Astrocyte (in vitro differentiated cells and primary cell): Measurements from ENCODE around the gene FZD2.

Experiments
- EZH2 ChIP-seq: IDR thresholded peaks from 2 replicates; pipeline ENCODE4 v1.6.1; 2012; ENCODE audit warnings: mild to moderate bottlenecking, low read length, inconsistent platforms; ENCODE audit not compliant: insufficient read depth
- TF ChIP-seq, protein P1 (sequence below): IDR thresholded peaks from 2 replicates; pipeline ENCODE4 v1.5.1; 2011; ENCODE audit warnings: low read depth, mild to moderate bottlenecking, inconsistent platforms, low read length, moderate library complexity; ENCODE audit not compliant: insufficient read depth

DNA sequence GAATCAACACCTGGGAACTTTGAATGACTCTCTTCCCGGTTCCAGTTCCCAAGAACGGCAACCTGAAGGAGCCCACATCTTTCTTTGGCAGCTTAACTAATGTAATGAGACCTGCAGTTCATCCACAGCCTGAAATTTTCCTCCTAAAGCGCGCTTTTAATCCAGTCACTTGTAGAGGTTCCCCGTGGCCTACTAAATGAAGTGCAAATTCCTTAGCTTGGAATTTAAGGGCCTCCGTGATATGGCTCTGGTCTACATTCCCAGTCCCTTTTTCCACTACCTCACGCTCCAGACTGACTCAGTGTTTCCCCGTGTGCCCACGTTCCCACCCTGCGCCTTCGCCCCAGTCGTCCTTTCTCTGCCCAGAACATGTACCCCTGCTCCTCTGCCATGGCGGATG, 27.2 kb downstream of the FZD2 start:
- TF ChIP-seq EZH2, result no peak
- TF ChIP-seq, protein P1, sequence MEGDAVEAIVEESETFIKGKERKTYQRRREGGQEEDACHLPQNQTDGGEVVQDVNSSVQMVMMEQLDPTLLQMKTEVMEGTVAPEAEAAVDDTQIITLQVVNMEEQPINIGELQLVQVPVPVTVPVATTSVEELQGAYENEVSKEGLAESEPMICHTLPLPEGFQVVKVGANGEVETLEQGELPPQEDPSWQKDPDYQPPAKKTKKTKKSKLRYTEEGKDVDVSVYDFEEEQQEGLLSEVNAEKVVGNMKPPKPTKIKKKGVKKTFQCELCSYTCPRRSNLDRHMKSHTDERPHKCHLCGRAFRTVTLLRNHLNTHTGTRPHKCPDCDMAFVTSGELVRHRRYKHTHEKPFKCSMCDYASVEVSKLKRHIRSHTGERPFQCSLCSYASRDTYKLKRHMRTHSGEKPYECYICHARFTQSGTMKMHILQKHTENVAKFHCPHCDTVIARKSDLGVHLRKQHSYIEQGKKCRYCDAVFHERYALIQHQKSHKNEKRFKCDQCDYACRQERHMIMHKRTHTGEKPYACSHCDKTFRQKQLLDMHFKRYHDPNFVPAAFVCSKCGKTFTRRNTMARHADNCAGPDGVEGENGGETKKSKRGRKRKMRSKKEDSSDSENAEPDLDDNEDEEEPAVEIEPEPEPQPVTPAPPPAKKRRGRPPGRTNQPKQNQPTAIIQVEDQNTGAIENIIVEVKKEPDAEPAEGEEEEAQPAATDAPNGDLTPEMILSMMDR, result no peak
